HPDE6-E6E7 (cell line): ENCODE measurements around the gene LRRC26.

Source experiments
- DNase-seq: peaks from one replicate; pipeline ENCODE4 v3.0.0; 2011; ENCODE audit warnings: missing footprints; ENCODE audit errors: extremely low spot score

The LRRC26 gene

DNA sequence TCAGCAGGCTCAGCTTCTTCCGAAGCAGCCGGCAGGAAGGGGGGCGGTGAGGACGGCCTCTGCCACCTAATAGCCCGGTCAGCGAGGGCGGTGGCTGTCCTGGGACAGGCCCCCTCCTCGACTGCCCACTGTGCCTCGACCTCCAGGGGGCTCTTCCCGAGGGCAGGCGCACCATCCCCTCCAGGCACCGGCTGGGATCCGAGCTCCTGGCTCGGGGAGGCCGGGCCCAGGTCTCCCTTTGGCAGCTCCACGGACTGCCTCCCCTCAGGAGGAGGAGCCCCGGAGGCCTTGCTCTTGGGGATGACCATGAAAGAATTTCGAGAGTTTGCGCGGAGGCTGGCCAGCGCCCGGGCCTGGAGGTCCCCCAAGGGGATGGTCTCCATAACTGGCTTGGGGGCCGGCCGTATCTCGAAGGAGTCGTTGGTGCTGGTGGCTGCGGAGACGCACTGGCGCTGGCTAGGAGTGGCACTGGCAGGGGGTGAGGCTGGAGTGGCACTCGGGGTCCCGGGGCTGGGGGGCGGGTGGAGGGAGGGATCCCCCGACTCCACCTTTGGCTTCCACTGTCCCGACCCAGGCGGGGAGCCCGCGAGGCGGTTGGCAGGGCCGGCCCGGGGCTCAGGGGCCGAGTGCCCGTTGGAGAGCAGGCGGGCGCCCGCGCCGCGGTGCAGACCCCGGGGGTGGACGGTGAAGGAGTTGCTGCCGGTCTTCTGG is 29.7 kb upstream of the LRRC26 start:
- DNase-seq: no peak

DNA sequence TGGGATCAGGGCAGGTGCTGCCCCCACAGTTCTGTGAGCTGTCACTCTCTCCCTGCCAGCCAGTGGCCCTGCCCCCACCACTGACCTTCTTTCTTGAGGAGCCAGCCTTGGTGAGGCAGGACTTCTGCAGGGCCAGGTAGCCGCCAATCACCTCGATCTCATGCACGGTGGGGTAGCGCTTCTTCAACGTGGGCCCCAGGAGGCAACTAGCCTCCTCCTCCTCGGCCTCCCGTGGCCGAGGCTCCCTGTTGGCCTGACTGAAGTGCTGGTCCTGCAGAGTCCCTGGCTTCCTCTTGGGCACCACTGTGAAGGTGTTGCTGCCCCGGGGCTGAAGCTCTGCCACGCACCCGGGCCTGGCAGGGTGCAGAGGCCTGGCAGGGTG is 29.0 kb upstream of the LRRC26 start:
- no peak for DNase-seq

DNA sequence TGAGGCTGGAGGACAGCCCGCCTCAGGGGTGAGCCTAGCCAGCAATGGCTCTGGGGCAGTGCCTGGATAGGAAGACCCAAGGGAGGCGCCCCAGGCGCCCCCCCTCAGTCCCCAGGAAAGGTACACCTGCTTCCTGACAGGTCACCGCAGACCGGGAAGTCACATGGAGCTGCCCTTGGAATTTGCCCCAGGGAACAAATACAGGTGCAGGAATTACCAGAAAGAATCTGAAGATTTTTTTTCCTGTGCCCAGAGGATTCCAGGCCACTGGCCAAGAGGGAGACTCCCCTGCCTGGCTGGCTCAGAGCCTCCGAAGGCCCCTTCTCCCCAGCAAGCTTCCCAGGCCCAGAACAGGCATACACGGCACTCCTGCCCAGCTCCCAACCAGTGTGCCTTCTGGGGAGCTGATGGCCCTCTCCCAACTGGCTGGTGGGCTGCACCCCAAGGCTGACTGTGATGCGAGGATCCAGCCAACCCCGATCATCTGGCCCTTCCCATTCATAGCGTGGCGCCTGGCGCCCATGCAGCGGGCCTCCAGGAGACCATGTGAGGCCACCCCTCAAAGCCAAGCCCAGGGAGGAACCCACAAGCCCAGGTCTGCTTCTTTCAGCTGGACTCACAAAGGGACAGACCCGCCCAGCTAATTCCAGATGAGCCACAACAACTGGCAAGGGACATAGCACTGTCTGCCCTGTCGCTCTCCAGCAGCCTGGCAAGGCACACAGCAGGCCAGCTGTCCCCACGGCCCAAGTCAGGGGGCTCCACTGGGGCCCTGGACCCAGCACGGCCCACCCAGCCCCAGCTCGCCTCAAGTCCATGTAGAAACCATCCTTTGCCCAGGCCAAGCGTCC is 28.4 kb upstream of the LRRC26 start:
- DNase-seq: no peak

DNA sequence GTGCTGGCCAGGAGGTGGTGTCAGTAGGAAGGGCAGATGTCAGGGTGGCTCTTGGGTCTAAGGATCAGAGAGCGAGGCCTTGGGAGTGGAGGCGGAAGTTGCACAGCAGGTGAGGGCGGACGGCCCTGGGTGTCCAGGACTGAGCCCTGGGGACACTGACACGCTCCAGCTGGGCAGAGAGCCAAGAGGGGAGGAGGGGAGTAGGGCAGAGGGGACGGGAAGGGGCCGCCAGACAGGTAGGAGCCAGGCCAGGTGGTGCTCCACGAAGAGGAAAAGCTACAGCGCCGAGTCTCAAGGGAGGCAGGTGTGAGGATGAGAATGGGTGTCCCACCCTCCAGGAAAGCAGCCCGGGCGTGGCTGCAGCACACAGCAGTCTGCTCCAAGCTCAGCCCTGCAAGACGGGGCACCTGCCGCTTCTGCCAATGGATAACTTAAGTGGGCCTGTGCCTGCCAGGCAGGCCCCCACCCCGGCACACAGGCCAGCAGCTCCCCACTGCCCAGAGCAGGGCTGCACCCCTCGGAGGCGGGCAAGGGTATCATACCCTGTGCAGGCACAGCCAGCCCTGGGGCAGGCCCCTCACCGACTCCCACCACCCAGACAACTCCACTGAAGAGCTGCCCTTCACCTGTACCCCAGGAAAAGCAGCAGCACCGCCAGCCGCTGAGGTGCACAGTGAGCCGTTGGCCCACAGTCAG is 25.8 kb upstream of the LRRC26 start:
- DNase-seq: no peak

DNA sequence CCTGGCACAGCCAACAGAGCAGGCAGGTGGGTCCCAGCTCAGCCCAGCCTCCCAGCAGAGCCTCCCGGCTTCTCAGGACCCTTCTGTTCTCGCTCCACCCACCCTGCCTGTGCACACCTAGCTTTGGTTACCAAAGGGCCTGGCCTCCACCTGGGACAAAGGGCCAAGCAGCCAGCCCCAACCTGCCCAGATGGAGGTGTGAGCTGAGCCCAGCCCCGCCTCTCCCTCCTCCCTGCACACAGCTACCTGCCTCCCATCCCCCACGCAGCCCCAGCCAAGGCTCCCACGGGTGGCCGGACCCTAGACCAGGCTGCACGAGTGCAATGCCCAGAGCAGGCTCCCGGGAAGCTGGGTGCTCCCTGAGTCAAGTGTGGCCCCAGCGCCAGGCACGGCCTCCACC is 25.1 kb upstream of the LRRC26 start:
- DNase-seq: no peak

DNA sequence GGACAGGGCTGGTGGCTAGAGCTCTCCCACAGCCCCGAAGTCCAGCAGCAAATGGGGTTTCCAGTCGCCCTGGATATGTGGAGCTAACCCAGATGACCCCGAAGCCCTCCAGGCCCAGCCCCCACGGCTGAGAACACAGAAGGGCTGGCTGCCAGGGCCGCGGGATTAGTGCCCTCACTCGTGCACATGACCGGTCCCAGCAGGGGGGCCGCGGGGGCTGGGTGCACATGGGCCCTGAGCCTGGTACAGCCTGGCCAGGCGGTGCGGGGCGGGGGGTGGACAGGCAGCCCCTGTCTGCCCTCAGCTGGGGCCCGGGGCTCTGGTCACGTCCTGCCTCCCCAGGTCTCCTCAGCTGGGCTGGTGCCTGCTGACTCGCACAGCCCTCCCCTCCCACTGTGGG is 24.5 kb upstream of the LRRC26 start:
- DNase-seq: no peak

DNA sequence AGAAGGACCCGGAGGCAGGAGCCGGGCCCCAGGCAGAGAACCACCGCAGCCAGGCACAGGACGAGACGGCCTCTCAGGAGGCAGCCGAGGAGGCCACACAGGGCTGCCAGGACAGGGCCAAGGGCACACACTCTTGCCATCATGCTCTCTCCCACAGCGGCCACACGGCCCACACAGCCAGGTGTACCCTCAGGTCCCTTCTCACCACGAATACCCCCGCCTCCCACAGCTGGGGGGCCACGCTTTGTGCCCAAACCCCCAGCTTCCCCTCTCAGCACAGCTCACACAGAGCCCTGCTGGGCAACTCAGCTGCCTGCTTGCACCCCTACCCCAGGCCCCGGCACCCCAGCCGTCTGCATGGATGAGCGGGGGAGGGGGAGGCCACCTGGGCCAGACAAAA is 23.9 kb upstream of the LRRC26 start:
- DNase-seq: no peak

DNA sequence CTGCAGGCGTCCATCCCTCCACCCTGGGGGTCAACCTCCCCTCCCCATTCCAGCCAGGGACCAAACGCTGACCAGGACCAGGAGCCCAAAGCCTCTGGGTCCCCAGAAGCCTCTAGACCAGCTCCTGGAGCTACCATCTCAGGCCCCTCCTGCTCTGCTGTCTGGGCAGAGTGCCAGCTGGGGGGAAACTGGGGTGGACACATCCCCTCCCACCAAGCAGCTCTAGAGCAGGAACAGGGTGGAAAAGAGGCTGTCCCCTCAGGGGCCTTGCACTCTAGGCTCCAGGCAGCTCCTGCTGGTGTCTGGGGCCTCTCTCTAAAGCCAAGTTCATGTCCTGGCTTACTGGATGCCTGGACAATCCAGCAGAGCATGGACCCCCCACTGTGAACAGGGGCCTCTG is 23.0 kb upstream of the LRRC26 start:
- no peak for DNase-seq

DNA sequence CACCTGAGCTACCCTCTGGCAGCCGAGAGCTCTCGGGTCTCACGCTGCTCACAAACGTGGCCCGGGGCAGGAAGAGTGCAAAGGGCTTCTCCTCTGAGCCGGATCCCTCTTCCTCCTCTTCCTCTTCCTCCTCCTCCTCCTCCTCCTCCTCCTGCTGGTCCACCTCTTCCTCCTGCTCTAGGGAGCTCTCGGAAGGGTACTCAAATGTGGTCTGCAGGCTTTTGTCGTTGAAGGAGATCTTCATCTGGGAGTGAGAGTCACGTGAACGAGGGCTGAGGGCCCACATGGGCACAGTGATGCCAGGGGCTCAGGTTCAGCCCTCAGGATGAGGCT is 22.6 kb upstream of the LRRC26 start:
- DNase-seq: no peak

DNA sequence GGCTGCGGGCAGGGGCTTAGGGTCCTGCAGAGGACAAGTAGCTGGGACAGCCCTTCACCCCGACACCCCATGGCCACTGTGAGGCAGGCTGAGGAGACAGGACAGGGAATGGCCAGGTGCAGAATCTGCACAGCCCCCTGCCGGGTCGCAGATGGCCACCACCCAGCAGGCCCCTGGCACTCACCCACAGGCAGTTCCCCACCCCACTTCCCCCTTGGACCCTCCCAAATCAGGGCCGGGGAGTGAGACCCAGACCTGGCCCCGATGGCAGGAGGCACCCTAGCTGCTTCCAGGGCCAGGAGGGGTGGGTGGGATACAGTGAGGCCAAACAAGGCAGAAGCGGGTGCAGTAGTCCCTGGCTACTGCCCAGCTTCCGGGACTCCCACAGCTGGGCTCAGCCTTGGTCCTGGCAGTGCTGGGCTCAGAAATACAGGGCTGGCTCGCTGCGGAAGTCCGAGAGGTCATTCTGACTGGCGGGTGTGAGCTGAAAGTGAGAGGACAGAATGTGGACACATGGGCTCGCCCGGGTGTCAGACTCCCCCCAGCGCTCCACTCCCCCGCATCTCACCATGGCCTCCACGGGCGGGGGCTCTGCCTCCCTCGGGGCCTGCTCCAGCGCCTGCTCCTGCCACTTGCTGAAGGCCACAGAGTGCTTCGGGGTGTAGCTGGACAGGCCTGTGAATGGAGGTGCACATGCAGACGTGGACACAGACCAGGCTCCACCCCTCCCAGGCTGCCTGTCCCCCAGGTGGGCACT is 22.0 kb upstream of the LRRC26 start:
- DNase-seq: no peak

DNA sequence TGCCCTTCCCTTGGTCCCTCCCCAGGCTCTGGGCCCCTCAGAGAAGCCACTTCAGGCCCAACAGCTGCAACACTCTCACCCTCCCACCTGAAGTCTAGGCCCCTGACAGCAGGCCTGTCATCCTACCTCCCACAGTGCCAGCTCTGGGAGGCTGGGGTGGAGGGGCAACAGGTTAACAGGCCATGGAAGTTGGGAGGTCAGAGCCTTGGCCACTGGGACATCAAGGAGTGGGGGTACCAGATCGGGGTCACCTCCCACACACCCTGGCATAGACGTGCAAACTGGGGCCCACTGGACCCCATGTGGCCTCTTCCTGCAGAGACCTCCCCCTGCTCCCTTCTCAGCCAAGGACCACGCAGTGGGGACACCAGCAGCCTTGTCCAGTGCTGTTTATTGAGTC is 21.4 kb upstream of the LRRC26 start:
- DNase-seq: no peak

DNA sequence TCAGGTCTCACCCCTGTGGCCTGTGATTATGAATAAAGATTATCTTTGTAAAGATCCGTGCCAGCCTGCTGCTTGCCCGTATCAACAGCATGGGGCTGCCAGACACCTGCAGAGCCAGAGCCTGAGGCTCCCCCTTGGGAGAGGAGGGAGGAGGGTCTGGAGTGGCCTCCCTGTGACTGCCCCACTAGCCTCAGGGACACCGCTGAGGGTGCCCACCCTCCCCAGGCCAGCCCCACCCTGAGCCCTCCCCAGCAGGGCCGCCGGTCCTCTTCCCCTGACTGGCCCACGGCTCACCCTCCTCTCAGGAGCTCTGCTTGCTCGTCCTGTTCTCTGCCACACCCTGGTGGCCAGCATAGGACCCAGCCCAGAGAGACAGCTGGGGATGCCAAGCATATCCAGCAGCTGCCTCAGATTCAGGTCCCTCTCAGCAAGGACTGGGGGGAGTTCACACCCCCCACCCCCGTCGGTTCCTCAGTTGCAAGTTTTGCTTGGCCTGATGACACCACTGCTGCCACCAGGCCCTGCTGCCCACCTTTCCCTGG is 20.5 kb upstream of the LRRC26 start:
- DNase-seq: no peak

DNA sequence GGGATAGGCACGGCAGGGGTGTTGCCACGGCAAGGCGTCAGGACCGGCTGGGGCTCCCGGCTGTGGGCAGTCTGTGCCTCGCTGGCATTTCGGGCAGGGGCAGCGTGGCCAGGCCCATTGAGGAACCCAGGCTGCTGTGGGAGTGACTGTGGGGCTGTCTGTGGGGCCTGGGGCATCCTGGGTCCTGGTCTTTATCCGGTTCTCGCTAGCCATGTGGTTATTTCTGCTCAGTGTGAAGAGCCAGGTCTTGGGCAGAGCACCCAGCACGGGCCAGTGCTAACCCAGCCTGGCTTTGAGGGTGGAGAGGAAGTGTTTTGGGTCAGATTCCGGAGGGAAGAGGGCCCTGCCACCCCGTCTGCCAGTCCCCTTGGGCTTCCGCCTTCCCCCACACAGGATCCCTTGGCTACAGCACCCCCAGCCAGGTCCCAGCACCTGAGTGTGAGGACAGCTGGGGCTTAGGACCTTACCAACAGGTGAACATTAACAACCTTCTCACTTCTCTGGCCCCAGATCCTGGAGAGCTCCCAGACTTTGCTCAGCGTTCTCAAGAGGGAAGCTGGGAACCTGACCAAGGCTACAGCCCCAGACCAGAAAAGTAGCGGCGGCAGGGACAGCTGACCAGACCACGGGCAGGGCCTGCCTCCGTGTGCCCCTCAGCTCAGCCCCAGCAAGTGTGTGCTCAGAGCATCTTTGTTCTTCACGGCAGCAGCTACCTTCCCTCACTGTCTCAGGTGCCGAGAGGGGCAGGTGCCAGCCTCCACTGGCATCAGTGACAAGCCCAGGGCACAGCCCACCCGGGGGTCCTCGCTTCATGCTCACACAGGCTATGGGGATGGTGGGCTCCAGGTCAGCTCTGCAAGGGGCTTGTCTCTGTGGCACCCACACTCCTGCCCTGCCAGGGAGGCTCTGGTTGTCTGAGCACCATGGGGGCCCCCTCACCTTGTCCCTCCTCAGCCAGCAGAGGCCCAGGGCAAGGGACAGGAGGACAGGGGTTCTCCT is 19.7 kb upstream of the LRRC26 start:
- DNase-seq: no peak

DNA sequence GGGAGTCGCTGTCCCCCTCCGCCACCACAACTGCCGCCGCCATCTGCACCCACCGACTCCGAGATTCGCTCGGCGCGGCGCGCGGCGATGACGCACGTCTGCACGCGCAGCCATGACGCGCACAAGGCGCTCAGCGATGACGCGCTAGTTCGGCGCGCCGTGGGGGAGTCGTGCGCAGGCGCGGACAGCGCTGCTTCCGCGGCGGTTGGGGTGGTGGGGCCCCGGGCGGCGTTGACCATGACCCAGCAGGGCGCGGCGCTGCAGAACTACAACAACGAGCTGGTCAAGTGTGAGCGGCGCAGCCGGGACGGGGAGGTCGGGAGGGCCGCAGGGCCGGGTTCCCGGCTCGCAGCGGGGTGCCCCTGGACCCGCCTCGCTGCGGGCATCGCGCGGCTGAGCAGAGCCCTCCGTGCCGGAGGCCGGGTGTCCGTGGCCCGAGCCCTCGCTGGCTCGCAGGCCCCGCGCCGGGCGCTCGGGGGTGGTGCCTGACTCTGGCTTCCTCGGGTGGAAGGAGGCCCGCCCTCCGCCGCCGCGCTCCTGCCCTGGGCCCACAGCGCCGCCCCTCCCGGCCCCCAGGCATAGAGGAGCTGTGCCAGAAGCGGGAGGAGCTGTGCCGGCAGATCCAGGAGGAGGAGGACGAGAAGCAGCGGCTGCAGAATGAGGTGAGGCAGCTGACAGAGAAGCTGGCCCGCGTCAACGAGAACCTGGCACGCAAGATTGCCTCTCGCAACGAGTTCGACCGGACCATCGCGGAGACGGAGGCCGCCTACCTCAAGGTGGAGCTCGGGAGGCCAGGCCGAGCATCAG is 18.8 kb upstream of the LRRC26 start, which contains the start of the genes ANAPC2 and SSNA1:
Gene ANAPC2 (minus strand): TSS at position 71 of the 807 bp plus-strand sequence. CDS start 28 bp downstream, at position 43.
Gene SSNA1 (plus strand): TSS at position 187 of the 807 bp plus-strand sequence. CDS start 51 bp downstream, at position 238.
- peak; percentile 89 for DNase-seq

DNA sequence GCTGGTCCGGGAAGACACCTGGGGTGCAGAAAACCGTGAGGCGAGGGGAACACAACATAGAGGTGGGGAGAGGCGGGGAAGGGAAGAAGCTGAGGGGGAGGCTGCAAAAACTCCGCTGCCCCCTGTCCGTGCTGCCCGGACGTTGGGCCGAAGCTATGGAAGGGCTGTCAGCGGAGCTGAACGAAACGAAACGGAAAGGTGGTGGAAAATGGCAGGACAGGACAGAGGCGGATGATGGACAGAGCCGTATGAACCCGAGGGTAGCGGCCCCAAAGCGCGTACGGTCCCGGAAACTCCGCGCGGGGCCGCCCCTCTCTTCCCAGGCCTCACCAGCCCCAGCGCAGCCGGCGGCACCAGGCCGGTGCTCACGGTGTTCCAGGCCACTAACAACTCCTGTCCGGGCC is 18.2 kb upstream of the LRRC26 start:
- DNase-seq: no peak

DNA sequence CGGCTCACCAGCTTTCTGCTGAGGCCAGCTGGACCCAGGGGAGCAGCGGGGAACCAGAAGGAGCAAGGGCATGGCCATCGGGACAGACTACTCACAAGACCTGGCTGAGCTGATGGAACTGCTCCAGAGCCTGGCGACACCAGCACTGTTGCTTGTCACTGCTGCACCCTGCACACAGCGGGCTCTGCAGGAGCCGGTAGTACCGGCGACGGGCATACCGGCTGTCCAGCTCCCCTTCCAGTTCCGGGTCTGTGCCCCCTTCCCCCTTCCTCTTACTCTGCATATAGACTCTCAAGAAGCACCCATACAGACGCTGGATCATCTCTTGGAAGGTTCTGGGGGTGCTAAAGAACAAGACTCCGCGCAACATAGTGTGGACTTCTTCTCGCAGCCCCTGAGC is 17.5 kb upstream of the LRRC26 start:
- no peak for DNase-seq

DNA sequence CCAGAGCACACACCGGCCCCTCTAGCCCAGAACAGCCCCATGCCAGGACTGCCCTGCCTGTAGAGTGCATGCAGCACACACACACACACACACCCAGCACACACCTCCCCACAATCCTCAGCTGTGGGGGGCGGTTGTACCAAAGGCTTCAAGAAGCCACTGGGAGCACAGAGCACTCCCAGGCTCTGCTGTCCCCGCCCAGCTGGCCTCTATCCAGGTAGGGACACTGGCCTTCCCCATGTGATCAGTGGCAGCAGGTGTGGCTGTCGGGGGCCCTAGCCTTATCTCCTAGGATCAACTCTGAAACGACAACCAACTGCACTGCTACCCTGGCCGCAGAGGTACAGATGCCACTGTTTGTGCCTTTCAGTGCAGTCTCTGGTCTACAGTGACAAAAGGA is 16.5 kb upstream of the LRRC26 start:
- DNase-seq: no peak

DNA sequence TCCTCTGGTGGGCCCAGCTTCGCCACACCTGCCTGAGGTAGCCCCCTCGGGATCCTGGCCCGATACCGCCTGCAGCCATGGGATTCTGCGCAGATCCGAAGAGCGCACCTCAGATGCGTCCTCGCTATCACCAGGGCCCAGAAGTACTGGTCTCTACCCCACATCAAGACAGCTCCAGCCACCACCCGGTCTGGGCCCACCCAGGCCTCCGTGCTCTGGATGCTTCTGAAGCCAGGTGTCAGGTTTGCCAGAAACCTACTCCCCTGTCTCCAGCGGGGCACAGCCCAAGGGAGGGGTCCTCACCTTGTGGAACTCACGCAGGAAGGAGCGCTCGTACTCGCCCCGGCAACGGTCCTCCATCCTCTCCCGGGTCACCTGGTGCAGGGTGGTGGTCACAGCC is 16.1 kb upstream of the LRRC26 start:
- no peak for DNase-seq

DNA sequence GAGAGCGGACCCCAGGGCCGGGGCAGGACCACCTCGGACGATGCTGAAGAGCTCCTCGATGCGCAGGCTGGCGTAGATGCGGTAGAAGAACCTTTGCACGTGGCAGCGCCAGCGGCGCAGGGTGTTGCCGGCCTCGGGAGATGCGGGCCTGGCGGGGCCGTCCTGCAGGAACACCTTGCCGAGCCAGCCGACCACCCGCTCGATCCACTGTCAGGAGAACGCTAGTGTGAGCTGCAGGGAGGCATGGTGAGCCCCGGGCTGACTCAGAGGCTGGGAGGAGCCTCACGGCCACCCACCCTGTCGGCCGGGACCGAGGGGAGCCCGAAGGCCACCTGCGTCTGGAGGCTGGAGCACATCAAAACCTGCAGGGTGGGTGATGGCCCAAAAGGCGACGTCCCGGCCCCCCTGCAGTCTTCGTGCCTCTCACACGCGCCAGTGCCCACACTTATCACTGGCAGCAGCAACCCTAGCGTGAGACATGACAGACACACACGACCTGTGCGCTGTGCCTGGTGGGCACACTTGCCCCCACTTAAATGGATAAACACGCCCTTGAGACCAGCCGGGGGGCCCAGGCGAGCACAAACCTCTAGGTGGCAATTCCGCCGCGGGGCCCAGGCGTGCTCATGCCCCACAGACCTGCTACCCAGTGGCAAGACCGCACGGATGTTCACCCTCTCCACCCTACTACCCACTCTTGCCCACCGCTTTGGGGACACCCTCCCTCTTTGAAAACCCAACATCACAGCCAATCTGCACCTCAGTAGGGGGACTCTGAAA is 15.2 kb upstream of the LRRC26 start:
- no peak for DNase-seq
